ENCODE results near the gene GIMAP8. TPM values are rescaled to one million over a fixed set of nuclear protein-coding genes. Genes with fewer than 3 reads are reported as not detected.

GIMAP8 gene
- total RNA-seq, 1 donor from 2014 or later: not detected

DNA sequence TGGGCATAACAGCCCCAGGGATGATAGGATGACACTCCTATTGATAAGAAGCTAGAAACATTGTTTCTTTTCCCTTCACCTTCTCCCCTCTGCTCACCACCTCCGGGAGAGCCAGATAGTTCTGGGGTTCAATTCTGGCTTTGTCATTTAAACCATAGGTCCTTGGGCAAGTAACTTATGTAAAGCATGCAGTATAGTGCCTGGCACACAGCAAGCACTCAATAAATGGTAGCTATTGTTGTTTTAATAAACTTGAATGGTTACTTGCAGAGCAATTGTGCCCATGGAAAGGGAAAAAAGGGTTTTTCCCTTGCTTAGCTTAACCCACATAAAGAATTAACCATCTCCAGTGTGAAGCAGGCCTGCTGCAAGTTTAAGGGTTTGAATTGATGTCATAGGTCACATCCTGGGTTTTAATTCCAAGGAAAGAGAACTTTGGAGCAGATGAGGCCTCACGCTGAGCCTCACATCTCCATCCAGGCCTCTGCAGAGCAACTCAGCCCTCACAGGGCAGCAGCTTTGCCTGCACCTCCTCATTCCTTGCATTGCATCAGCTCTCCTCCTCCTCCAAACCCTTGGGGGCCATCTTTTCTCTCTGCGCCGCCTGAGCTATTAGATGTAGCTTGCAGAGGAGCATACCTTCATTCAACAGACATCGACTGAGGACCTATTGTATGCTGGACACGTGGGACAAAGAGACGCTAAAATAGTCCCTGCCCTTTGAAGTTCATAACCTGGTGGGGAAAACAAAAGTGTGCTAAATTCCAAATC is 48.4 kb upstream of the GIMAP8 start:
- peak overlapping the region; percentile 51 for H3K4me2 ChIP-seq
- TF ChIP-seq EZH2 (IDR thresholded peaks at IDR 0.05) (no peak), EZH2phosphoT487 (IDR thresholded peaks at IDR 0.05) (no peak), CTCF (IDR thresholded peaks at IDR 0.05) (no peak)
- peak overlapping the region; percentile 68 for H3K27ac ChIP-seq
- H2AFZ ChIP-seq (replicated peaks): no peak overlapping the region
- peaks cover 20% of the 10 kb centered on the region for H4K20me1 ChIP-seq (ENCODE audit: low read depth)
- no peak overlapping the region for H3K4me3 ChIP-seq
- H3K4me1 ChIP-seq: peaks cover 71% of the 10 kb centered on the region
- no peak overlapping the region for H3K9ac ChIP-seq
- Mint-ChIP-seq H3K27ac (peak overlapping the region; percentile 95), H3K27me3 (ENCODE audit: insufficient read depth, low read depth) (peaks cover 6% of the 10 kb centered on the region), H3K4me3 (peak overlapping the region; percentile 36), H3K36me3 (peaks cover 9% of the 10 kb centered on the region), H3K9me3 (no peaks in the 10 kb centered on the region), H3K4me1 (peaks cover 79% of the 10 kb centered on the region)
- peaks cover 57% of the 10 kb centered on the region for H3F3A ChIP-seq (ENCODE audit: low read depth)
- DNase-seq (ENCODE audit: low spot score): peak; percentile 63
- H3K27me3 ChIP-seq: no peaks in the 10 kb centered on the region
- H3K9me3 ChIP-seq (ENCODE audit: low read depth): no peaks in the 10 kb centered on the region
- no peaks in the 10 kb centered on the region for H3K79me2 ChIP-seq (ENCODE audit: low read depth)
- H3K36me3 ChIP-seq: no peaks in the 10 kb centered on the region

- H3K36me3 ChIP-seq: no peaks in the 10 kb centered on the region
- H3K4me2 ChIP-seq: peak overlapping the region; percentile 51
- H3K27ac Mint-ChIP-seq: peak overlapping the region; percentile 95
- peak overlapping the region; percentile 68 for H3K27ac ChIP-seq
- H3K79me2 ChIP-seq (ENCODE audit: low read depth): no peaks in the 10 kb centered on the region
- peaks cover 6% of the 10 kb centered on the region for H3K27me3 Mint-ChIP-seq (ENCODE audit: insufficient read depth, low read depth)
- peaks cover 20% of the 10 kb centered on the region for H4K20me1 ChIP-seq (ENCODE audit: low read depth)
- no peaks in the 10 kb centered on the region for H3K9me3 Mint-ChIP-seq
- peaks cover 11% of the 10 kb centered on the region for H3K36me3 Mint-ChIP-seq
- no peak for TF ChIP-seq EZH2 (IDR thresholded peaks at IDR 0.05)
- no peak for TF ChIP-seq EZH2phosphoT487 (IDR thresholded peaks at IDR 0.05)
- TF ChIP-seq CTCF (IDR thresholded peaks at IDR 0.05): no peak
- no peaks in the 10 kb centered on the region for H3K9me3 ChIP-seq (ENCODE audit: low read depth)
- H3K4me1 ChIP-seq: peaks cover 71% of the 10 kb centered on the region
- H2AFZ ChIP-seq (replicated peaks): no peak overlapping the region
- H3K4me1 Mint-ChIP-seq: peaks cover 81% of the 10 kb centered on the region
- no peak for DNase-seq (ENCODE audit: low spot score)
- peak overlapping the region; percentile 62 for H3K4me3 Mint-ChIP-seq
- peaks cover 58% of the 10 kb centered on the region for H3F3A ChIP-seq (ENCODE audit: low read depth)
- no peak overlapping the region for H3K4me3 ChIP-seq
- H3K9ac ChIP-seq: no peak overlapping the region
- no peaks in the 10 kb centered on the region for H3K27me3 ChIP-seq
These were observed 47.6 kb upstream of the GIMAP8 start for GRCh38 chr7:150402671-150403321.

- Histone ChIP-seq H3K4me1 (peaks cover 71% of the 10 kb centered on the region), H3K79me2 (ENCODE audit: low read depth) (no peaks in the 10 kb centered on the region), H3K36me3 (no peaks in the 10 kb centered on the region), H4K20me1 (ENCODE audit: low read depth) (peaks cover 20% of the 10 kb centered on the region), H2AFZ (replicated peaks) (no peak overlapping the region), H3K4me3 (no peak overlapping the region), H3K9ac (no peak overlapping the region), H3K4me2 (peak overlapping the region; percentile 86), H3F3A (ENCODE audit: low read depth) (peaks cover 58% of the 10 kb centered on the region), H3K27ac (no peak overlapping the region), H3K27me3 (no peaks in the 10 kb centered on the region), H3K9me3 (ENCODE audit: low read depth) (no peaks in the 10 kb centered on the region)
- Mint-ChIP-seq H3K4me1 (peaks cover 79% of the 10 kb centered on the region), H3K27ac (peak overlapping the region; percentile 95), H3K4me3 (peak overlapping the region; percentile 81), H3K27me3 (ENCODE audit: insufficient read depth, low read depth) (peaks cover 7% of the 10 kb centered on the region), H3K36me3 (peaks cover 11% of the 10 kb centered on the region), H3K9me3 (no peaks in the 10 kb centered on the region)
- no peak for TF ChIP-seq EZH2phosphoT487 (IDR thresholded peaks at IDR 0.05)
- no peak for TF ChIP-seq EZH2 (IDR thresholded peaks at IDR 0.05)
- no peak for TF ChIP-seq CTCF (IDR thresholded peaks at IDR 0.05)
- no peak for DNase-seq (ENCODE audit: low spot score)
These were observed 46.9 kb upstream of the GIMAP8 start for GRCh38 chr7:150403376-150404171.
